Ishikawa (cell line): ENCODE data around the gene AKT1S1.

ENCODE experiments used
- CEBPB ChIP-seq: IDR thresholded peaks from 2 replicates; pipeline ENCODE4 v1.6.1; 2012
- CREB1 ChIP-seq: IDR thresholded peaks from 2 replicates; pipeline ENCODE4 v1.6.1; 2012; ENCODE audit warnings: low read depth
- EGR1 ChIP-seq: IDR thresholded peaks from 2 replicates; pipeline ENCODE4 v1.6.1; 2012
- EP300 ChIP-seq: IDR thresholded peaks from 2 replicates; pipeline ENCODE4 v1.6.1; 2012; ENCODE audit warnings: borderline replicate concordance
- FOXM1 ChIP-seq: IDR thresholded peaks from 2 replicates; pipeline ENCODE4 v1.6.1; 2012; ENCODE audit warnings: low read depth, borderline replicate concordance
- NFIC ChIP-seq: IDR thresholded peaks from 2 replicates; pipeline ENCODE4 v1.6.1; 2012
- RAD21 ChIP-seq: IDR thresholded peaks from 2 replicates; pipeline ENCODE4 v1.6.1; 2012; ENCODE audit warnings: low read depth
- TAF1 ChIP-seq: IDR thresholded peaks from 2 replicates; pipeline ENCODE4 v1.6.1; 2012; ENCODE audit warnings: low read depth, mild to moderate bottlenecking
- TCF12 ChIP-seq: IDR thresholded peaks from 2 replicates; pipeline ENCODE4 v1.6.1; 2012; ENCODE audit warnings: low read depth
- TEAD4 ChIP-seq: IDR thresholded peaks from 2 replicates; pipeline ENCODE4 v1.6.1; 2012
- YY1 ChIP-seq: IDR thresholded peaks from 2 replicates; pipeline ENCODE4 v1.6.1; 2012; ENCODE audit warnings: low read depth
- ZBTB7A ChIP-seq: IDR thresholded peaks from 2 replicates; pipeline ENCODE4 v1.6.1; 2012; ENCODE audit warnings: low read depth
- TF ChIP-seq, protein P1 (sequence below): IDR thresholded peaks from 2 replicates; pipeline ENCODE4 v1.6.1; 2012
- TF ChIP-seq, protein P2 (sequence below): IDR thresholded peaks from 2 replicates; pipeline ENCODE4 v1.6.1; 2012
- TF ChIP-seq, protein P3 (sequence below): IDR thresholded peaks from 2 replicates; pipeline ENCODE4 v1.6.1; 2012; ENCODE audit warnings: low read depth, mild to moderate bottlenecking

The AKT1S1 gene

DNA sequence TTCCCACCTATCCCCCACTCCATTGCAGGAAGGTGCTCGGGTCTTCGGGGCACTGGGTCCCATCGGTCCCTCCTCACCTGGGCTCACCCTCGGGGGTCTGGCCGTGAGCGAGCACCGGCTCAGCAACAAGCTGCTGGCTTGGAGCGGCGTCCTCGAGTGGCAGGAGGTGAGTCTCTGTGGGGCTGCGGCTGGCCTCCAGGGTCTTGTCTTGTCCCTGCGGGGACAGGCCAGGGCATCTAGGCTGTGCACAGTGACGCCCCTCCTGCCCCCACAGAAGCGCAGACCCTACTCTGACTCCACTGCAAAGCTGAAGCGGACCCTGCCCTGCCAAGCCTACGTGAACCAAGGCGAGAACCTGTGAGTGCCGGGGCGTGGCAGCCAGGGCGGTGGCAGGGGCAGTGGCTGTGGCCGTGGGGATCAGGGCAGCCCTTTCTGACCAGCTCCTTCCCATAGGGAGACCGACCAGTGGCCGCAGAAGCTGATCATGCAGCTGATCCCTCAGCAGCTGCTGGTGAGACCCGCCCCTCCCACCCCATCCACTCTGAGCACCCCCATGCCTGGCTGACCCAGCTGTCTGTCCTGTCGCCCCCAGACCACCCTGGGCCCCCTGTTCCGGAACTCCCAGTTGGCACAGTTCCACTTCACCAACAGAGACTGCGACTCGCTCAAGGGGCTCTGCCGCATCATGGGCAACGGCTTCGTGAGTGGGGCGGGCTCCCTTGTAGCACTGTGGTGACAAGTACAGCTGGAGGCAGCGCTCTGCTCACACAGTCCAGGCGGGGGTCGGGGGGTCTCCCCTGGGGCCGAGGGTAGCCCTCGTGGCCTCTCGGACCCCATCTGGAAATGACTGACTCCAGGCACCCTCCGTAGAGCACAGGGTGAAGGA is 22.5 kb downstream of the AKT1S1 start:
- no peak for TF ChIP-seq CEBPB
- no peak for TF ChIP-seq ZBTB7A
- TF ChIP-seq FOXM1, result no peak
- TF ChIP-seq, protein P1, sequence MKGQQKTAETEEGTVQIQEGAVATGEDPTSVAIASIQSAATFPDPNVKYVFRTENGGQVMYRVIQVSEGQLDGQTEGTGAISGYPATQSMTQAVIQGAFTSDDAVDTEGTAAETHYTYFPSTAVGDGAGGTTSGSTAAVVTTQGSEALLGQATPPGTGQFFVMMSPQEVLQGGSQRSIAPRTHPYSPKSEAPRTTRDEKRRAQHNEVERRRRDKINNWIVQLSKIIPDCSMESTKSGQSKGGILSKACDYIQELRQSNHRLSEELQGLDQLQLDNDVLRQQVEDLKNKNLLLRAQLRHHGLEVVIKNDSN, result no peak
- TF ChIP-seq CREB1, result no peak
- no peak for TF ChIP-seq RAD21
- TF ChIP-seq TAF1, result no peak
- no peak for TF ChIP-seq YY1
- no peak for TF ChIP-seq TCF12
- TF ChIP-seq EGR1, result no peak
- TF ChIP-seq, protein P2, sequence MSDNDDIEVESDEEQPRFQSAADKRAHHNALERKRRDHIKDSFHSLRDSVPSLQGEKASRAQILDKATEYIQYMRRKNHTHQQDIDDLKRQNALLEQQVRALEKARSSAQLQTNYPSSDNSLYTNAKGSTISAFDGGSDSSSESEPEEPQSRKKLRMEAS, result no peak
- no peak for TF ChIP-seq TEAD4
- no peak for TF ChIP-seq NFIC
- TF ChIP-seq EP300, result no peak; the same call in 1 of the 2 replicates
- TF ChIP-seq, protein P3, sequence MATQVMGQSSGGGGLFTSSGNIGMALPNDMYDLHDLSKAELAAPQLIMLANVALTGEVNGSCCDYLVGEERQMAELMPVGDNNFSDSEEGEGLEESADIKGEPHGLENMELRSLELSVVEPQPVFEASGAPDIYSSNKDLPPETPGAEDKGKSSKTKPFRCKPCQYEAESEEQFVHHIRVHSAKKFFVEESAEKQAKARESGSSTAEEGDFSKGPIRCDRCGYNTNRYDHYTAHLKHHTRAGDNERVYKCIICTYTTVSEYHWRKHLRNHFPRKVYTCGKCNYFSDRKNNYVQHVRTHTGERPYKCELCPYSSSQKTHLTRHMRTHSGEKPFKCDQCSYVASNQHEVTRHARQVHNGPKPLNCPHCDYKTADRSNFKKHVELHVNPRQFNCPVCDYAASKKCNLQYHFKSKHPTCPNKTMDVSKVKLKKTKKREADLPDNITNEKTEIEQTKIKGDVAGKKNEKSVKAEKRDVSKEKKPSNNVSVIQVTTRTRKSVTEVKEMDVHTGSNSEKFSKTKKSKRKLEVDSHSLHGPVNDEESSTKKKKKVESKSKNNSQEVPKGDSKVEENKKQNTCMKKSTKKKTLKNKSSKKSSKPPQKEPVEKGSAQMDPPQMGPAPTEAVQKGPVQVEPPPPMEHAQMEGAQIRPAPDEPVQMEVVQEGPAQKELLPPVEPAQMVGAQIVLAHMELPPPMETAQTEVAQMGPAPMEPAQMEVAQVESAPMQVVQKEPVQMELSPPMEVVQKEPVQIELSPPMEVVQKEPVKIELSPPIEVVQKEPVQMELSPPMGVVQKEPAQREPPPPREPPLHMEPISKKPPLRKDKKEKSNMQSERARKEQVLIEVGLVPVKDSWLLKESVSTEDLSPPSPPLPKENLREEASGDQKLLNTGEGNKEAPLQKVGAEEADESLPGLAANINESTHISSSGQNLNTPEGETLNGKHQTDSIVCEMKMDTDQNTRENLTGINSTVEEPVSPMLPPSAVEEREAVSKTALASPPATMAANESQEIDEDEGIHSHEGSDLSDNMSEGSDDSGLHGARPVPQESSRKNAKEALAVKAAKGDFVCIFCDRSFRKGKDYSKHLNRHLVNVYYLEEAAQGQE, result no peak

DNA sequence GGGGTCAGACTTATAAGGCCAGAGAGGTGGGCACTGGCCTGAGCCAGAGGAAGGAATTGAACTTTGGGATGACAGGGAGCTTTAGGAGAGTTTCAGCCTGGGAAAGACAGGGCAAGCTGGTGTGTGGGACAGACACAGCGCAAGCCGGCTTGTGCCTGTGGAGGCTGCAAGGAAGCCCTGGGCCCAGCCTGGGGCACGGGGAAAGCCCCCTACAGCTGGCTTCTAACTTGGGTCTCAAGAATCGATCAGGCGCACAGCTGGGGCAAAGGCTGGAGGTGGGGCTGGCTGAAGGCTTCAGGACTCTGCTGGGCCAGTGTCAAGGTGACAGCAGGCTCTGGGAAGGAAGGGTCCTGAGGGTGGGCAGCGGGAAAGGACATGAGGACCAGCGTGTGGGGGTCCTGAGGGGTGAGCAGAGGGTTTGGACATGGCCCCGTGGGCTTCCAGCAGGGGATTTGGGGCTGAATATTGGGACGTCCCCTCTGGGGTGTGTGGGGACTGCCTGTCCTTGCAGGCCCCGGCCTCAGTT is 23.2 kb downstream of the AKT1S1 start:
- TF ChIP-seq, protein P1, result no peak
- TF ChIP-seq CEBPB (no peak), RAD21 (no peak), TAF1 (no peak)
- TF ChIP-seq, protein P2, result no peak

DNA sequence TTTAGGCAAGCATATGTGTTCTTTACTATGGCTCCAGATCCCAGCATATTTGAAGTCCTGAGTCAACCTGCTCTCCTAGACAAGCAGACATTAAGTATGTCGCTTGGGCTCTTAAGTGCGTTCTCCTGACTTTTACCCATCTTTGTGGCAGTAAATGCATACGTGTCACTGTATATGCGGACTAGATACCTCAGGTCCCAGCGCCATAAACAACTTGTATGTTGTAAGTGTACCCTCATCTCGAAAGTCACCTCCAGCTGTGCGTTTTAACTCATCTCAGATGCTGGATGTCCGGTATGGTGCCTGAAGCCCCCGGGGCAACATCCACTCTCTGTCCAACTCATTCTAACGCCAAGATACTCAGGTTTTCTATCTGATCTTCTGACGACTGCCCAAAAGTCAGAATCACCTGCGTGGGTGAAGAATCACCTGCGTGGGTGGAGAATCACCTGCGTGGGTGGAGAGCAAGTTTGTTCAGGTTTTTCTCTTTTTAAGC is 24.5 kb downstream of the AKT1S1 start:
- TF ChIP-seq EGR1, result peak; percentile 19; the same call in 1 of the 2 replicates
- TF ChIP-seq NFIC, result no peak

DNA sequence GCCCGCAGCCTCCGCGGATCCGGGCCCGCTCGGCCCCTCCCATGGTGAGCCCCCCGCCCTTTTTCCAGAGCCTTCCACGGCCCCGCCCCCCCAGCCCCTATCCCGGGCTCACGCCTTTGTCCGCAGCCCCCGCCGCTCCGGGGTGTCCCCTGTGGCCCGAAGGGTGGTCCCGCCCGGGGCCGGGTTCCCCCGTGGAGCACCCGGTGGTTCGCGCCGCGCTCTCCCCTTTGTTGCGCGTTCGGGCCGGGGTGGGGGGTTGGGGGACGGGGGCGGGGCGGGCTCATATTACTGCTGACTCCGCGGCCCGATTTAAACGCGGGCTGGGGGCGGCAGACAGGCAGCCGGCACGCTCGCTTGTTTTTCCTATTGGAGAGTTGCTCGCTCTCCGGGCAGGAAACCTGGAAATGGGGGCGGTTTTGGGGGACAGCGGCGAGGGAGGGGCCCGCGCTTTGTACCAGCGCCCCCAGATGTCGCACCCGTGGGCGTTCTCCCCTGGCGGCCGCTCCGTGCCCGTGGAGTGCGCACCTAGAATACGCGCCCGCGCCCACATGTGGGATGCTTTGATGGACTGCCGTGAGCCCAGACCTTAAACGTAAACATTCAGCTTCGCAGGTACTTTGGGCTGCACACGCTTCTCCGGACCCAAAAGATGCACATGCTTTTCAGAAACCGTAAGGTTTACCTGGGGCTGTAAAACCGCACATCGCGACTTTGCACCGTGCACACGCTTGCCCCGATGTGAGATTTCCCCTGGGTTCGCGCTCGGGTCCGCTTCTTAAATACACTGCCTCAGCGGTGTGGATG is 25.5 kb downstream of the AKT1S1 start:
- TF ChIP-seq FOXM1, result no peak
- TF ChIP-seq, protein P2, result peak; percentile 55; the same call in 1 of the 2 replicates
- 0 out of 2 replicates have a peak, but pooled peaks have one; percentile 31 for TF ChIP-seq ZBTB7A
- TF ChIP-seq EGR1, result peak; percentile 62

DNA sequence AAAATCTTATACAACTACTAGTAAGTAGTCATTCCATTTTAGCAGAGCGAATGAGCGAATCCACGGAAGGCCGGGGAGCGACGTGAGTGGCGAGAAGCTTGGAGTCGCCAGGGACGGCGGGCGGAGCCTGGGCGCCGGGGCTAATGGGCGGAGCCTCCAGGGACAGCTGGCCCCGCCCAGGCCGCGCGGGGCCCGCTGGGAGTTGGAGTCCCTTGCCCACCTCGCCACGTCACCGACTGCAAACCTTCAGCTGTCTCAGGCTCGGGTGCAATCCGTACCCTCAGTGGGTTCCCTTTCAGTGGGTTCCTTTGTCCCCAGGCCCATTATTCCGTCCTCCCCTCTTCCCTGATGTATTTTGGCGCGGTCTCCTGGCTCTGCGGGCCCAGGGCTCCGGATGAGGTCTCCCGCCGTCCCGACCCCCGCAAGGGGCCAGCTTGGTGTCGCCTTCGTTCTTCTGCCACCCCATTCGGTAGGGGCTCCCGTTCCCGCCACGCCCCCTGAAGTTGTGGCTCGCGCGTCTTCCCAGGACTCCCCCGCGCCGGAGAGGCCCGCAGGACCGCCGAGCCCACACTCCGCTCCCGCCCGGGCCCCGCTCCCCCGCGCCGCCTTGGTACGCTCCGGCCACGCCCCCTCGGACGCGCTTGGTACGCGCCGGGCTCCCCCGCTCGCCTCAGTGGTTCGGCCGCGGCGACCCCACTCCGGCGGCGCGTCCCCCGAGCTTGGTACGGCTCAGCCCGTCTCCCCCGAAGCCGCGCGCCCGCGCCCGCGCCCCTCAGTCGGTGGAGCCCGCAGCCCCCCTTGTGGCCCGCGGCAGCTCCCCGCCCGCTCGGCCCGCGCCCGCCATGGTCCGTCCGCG is 26.4 kb downstream of the AKT1S1 start, which contains the start of gene PTOV1:
PTOV1 (plus strand) TSS at position 673 of the 856 bp plus-strand sequence.
- peak; percentile 89 for TF ChIP-seq ZBTB7A
- no peak for TF ChIP-seq FOXM1
- no peak for TF ChIP-seq EGR1
- TF ChIP-seq TEAD4, result no peak
- TF ChIP-seq, protein P2, result peak; percentile 54; the same call in 1 of the 2 replicates
- TF ChIP-seq CREB1, result peak; percentile 63
- TF ChIP-seq TCF12, result no peak; the same call in 1 of the 2 replicates
- TF ChIP-seq RAD21, result no peak
- TF ChIP-seq NFIC, result no peak; the same call in 1 of the 2 replicates
- TF ChIP-seq TAF1, result peak; percentile 74
- TF ChIP-seq, protein P3, result no peak
- no peak; the same call in 1 of the 2 replicates for TF ChIP-seq YY1
- TF ChIP-seq EP300, result peak; percentile 48; the same call in 1 of the 2 replicates
- TF ChIP-seq CEBPB, result no peak
- TF ChIP-seq, protein P1, result 0 out of 2 replicates have a peak, but pooled peaks have one; percentile 3
